IPS DF 4.7 (cell line): ENCODE measurements around the gene KIF9.
"Not testable (repeated sequence)": the region's sequence is repeated elsewhere in the genome, so short reads cannot be mapped to it uniquely, and the experiment has no call there.

ENCODE experiments used
- DNase-seq: peaks from one replicate; pipeline ENCODE4 v3.0.0-alpha.2; 2013; ENCODE audit warnings: low spot score; ENCODE audit errors: extremely low read depth

The KIF9 gene, protein sequence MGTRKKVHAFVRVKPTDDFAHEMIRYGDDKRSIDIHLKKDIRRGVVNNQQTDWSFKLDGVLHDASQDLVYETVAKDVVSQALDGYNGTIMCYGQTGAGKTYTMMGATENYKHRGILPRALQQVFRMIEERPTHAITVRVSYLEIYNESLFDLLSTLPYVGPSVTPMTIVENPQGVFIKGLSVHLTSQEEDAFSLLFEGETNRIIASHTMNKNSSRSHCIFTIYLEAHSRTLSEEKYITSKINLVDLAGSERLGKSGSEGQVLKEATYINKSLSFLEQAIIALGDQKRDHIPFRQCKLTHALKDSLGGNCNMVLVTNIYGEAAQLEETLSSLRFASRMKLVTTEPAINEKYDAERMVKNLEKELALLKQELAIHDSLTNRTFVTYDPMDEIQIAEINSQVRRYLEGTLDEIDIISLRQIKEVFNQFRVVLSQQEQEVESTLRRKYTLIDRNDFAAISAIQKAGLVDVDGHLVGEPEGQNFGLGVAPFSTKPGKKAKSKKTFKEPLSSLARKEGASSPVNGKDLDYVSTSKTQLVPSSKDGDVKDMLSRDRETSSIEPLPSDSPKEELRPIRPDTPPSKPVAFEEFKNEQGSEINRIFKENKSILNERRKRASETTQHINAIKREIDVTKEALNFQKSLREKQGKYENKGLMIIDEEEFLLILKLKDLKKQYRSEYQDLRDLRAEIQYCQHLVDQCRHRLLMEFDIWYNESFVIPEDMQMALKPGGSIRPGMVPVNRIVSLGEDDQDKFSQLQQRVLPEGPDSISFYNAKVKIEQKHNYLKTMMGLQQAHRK

DNA sequence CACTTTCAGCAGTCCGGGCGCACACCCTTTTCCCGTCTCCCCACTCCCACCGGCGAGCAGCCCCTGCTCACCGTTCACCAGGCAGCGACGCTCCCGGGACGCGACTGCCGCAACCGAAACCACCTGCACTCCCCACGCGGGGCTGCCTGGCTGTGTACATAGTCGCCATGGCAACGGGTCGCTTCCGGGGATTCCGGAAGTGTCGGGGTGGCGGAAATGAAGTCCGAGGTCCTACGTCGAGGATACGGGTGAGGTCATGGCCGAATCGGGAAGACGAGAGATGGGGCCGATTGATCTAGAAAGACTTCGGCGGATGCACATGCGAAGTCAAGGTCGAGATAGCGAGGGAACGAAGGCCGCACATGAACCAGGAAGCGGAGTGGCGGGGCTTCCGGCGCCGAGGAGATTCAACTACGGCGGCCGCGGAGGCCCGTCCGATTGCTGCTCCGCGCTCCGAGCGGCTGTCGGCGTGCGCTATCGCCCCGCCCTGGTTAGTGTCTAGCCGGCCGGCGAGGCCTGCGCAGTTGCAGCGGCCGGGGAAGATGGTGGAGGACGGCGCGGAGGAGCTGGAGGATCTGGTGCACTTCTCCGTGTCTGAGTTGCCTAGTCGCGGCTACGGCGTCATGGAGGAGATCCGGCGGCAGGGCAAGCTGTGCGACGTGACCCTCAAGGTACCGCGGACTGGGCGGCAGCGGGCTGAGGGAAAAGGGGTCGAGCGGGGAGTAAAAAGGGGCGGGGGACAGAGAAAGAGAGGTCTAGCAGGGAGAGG, at the start of gene KIF9, which contains the start of gene KLHL18:
Gene KIF9, minus strand, starts transcription at position 376 of the 769 bp plus-strand sequence. CDS start 5,425 bp downstream, outside the sequence.
Gene KLHL18, plus strand, starts transcription at position 521 of the 769 bp plus-strand sequence. Its CDS starts 22 bp downstream, at position 543.
- no peak for DNase-seq

DNA sequence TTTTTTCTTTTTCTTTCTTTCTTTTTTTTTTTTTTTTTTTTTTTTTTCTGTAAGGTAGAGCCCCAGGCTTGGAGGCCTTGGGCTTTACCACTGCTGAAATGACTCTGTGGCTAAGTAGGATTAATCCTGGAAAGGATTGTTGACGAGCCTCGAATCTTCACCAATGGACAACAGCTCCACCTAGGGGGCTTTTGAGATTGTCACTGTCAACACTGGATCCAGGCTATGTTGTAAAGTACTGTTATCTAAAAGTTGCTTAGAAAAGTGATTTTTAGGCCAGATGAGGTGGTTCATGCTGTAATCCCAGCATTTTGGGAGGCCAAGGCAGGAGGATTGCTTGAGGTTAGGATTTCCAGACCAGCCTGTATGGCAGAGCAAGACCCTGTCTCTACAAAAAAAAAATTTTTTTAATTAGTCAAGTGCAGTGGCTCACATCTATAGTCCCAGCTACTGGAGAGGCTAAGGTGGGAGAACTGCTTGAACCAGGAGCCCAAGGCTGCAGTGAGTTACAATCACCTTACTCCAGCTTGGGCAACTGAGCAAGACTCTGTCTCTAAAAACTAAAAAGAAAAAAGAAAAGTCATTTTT, 41.8 kb upstream of the KIF9 start:
- peak; percentile 60 for DNase-seq

DNA sequence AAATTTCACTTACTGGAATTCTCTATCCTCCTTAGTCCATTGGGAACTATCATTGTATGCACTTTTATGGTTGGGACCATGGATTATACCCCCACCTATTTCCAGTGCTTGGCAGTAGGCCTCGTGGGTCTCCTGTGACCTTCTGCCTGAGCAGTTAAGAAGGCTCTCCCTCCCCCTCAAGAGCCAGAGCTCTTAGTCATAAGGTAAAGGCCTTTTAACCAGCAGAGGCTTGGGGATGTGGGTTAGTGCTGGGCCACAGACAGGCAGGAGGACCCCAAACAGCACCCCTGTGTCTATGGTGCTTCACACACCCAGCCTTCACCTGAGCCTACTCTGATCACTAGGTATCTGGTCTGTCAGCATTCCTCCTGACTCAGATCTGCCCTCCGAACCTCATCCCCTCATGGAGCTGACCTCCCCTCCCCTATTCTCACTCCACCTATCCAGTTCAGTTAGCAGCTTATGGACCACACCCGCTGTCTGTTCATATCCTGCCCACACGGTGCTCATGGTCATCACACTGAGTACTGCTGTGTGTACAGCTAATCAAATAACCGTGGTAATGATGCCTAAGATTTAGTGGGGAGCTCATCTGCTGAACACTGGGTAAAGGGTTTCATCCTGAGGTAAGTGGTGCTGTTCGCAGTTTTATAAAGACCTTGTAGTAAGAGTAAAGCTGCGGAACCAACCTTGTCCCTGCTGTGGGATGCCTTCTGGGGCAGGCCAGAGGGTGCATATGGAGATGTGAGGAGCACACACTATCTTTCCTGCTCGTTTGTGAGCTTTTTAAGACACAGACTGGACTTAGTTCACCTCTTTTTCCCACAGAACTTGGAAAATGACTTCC, 41.1 kb upstream of the KIF9 start:
- no peak for DNase-seq

DNA sequence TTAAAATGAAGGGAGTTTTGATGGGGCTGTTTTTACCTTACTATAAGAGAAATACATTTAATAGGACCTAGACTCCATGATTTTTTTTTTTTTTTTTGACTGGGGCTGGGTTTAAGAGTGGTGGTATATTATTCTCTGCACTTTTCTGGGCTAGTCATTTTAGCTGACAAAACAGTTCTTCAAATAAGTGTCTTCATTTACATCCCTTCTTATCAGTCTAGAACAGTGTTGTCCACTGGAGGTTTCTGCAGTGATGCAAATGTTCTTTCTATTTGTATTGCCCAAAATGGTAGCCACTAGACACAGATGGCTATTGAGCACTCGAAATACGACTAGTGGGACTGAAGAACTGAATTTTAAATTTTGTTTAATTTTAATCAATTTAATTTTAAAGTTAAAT, 37.4 kb upstream of the KIF9 start:
- DNase-seq = no peak

DNA sequence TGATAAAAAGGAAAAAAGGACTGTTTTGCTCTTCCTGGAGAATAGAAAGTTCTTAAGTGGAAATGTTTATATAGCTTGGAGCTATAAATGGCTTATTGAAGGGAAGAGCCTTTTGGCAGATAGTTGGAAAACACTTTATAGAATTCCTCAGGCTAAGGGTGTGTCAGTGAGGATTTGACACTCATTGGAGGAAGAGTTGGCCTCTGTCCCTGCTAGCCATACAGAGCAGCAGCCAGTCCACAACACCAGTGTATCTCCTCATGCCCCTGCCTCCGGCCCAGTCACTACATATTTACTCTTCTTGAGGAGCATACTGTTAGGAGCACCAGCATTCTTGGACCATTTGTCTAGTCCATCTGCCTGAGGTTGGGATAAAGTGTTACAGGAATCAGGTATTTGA, 36.3 kb upstream of the KIF9 start:
- DNase-seq = no peak

DNA sequence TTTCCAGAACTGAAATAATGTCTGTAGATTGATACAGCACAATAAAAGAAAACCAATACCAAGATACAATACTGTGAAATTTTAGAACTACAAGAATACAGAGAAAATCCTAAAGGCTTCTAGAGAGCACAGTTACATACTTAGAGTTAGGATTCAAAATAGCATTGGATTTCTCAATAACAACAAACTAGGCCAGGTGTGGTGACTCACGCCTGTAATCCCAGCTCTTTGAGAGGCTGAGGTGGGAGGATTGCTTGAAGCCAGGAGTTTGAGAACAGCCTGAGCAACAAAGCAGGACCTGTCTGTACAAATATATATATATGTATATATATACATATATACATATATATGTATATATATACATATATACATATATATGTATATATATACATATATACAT, 33.6 kb upstream of the KIF9 start:
- not testable (repeated sequence) for DNase-seq

DNA sequence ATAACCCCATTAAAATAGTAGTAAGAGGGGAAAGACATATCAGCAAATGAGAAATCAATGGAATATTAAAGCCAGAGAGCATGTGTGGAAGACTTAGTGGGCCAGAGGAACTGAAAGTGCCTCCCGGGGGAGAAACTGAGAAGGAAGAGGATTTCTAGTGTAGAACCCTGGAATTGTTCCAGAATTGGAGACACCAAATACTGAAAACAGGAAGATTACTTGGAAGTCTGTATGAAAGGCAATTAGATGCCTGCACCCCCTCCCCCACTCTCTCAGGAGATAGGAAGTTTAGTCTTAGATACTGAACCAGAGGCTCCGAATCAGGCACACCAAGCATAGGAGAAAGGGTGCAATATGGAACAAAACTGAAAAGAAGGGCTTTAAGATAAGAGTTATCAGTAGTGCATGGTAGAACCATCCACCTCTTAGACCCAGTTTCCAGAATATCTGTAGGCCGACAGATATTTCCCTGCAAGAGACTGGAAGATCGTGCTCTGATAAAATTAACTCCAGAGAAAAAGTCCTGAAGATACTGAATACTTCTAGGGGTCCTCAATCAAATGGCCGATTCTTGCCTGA, 32.6 kb upstream of the KIF9 start:
- DNase-seq = no peak

DNA sequence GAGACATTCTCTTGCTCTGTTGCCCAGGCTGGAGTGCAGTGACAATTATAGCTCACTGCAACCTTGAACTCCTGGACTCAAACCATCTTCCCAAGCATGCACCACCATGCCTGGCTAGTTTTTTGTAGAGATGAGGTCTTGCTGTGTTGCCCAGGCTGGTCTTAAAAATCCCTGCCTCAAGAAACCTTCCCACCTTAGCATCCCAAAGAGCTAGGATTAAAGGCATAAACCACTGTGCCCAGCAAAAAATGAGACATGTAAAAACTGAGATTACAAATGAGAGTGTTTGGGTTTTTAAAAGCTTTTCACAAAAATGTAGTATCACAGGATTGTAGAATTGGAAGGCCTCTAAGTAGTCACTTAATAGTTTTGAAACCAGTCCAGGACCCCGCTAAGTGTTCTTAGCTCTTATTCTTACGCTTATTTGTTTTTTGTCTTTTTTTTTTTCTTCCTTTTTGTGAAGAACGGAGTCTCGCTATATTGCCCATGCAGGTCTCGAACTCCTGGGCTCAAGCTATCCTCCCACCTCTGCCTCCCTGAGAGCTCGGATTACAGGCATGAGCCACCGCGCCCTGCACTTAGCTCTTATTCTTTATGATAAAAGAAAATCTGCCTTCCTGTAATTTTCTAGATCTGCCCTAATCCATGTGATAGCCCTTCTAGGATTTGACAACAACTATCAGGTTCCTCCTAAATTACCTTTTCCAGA, 31.6 kb upstream of the KIF9 start:
- DNase-seq = no peak

DNA sequence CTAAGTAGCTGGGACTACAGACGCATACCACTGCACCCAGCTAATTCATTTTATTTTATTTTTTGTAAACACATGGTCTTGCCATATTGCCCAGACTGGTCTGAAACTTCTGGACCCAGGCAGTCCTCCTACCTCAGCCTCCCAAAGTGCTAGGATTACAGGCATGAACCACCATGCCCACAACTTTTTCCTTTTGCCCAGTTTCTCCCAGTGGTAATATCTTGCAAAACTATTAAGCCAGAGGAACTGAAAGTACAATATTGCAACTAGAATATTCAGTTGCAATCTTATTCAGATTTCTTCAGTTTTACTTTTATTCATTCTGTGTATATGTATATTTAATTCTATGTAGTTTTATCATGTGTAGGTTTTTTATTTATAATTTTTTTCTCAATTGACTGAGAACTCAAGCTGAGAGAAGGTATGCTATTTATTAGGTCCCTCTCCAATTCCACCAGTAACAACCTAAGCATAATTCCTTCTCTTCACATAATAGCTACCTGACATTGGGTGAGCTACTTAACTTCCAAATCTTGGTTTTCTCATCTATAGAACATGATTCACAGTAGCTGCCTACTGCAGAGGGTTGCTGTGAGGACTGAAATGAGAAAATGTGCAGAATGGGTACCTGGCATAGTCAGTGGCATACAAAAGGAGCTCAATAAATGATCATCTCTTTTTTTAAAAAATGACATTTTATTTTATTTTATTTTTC, 30.9 kb upstream of the KIF9 start:
- no peak for DNase-seq

DNA sequence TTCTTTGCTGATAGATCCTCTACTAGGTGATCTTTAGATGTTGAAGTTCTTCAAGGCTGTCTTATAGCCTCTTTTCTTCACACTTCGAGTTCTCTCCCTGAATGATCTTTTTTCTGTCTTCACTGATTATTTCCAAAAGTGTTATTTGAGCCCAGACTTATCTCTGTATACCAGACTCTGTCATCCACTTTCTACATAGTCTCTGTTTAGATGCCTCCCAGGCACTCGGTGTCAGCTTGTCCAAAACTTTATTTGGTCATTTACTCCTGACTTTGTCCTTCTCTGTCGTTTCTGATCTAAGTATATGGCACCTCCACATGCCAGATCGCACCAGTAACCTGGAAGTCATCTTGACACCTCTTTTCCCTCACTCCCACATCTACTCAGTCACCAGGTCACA, 27.8 kb upstream of the KIF9 start:
- no peak for DNase-seq

DNA sequence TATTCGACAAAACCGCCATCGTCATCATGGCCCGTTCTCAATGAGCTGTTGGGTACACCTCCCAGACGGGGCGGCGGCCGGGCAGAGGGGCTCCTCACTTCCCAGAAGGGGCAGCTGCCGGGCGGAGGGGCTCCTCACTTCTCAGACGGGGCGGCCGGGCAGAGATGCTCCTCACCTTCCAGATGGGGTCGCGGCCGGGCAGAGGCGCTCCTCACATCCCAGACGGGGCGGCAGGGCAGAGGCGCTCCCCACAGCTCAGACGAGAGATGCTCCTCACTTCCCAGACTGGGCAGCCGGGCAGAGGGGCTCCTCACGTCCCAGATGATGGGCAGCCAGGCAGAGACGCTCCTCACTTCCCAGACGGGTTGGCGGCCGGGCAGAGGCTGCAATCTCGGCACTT, 26.6 kb upstream of the KIF9 start:
- DNase-seq = not testable (repeated sequence)

DNA sequence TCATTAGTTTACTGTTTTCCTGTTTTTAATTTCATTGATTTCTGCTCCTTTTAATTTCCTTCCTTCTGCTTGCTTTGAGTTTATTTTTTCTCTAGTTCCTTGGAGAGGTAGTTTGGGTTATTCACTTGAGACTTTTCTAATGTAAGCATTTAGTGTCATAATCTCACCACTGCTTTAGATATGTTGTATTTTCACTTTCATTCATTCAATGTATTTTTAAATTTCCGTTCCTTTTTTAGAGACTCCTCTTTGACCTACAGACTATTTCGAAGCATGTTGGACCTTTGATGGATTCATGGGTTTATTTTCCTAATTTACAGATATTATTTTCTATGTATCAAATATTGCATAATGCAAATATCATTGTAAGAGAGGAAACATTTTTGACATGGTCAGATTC, 23.4 kb upstream of the KIF9 start:
- no peak for DNase-seq

DNA sequence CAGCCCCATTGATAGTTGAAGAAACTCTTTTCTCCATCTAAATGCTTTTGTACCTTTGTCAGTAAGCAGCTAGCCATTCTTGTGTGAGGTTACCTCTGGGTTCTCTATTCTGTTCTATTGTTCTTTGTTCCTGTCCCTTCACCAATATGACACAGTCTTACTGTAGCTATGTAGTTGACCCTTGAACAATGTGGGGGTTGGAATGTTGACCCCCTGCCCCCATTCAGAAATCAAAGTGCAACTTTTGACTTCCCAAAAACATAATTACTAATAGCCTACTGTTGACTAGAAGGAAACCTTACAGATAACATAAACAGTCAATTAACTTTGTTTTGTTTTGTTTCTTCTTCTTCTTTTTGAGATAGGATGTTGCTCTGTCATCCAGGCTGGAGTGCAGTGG, 18.9 kb upstream of the KIF9 start:
- DNase-seq = no peak

DNA sequence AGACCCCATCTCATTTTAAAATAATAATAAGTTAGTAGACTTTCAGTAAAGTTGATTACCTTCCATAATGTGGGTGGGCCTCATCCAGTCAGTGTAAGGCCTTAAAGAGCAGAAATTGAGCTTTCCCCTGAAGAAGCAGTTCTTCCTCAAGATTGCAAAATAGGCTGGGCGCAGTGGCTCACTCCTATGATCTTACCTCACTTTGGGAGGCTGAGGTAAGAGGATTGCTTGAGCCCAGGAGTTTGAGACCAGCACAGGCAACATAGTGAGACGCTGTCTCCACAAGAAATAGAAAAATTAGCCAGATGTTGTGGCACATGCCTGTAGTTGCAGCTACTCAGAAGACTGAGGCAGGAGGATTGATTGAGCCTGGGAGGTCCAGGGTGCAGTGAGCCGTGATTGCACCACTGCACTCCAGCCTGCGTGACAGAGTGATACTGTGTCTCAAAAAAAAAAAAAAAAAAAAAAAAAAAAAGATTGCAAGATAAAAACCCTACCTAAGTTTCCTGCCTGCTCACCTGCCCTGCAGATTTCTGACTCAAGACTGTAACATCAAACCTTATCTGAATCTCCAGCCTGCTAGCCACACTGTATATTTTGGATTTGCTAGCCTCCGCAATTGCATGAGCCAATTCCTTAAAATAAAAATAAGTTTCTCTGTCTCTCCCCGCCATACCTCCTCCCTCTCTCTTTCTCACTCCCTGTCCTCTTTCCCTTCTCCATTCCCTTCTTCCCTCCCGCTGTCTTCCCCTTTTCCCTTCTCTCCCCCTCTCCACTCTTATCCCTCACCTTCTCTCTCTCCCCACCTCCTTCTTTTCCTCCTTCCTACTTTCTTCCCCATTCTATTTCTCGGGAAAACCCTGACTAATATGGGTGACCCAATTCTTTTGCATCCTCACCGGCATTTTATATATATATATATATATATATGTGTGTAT, 17.1 kb upstream of the KIF9 start:
- no peak for DNase-seq

DNA sequence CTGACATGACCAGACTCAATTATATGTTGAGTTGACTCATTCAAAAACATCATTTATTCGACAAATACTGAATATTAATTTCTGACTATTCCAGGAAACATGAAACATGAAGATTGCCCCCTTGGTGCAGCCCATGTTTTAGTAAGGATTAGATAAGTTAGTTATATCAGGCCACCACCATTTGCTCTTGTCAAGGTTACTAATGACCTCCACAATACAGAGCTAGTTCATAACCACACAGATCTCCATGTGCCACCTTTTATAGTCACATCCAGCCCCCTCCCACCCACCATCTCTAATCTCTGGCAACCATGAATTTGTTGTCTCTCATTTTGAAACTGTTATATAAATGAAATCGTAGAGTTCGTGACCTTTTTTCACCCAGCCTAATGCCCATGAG, 15.8 kb upstream of the KIF9 start:
- DNase-seq = no peak

DNA sequence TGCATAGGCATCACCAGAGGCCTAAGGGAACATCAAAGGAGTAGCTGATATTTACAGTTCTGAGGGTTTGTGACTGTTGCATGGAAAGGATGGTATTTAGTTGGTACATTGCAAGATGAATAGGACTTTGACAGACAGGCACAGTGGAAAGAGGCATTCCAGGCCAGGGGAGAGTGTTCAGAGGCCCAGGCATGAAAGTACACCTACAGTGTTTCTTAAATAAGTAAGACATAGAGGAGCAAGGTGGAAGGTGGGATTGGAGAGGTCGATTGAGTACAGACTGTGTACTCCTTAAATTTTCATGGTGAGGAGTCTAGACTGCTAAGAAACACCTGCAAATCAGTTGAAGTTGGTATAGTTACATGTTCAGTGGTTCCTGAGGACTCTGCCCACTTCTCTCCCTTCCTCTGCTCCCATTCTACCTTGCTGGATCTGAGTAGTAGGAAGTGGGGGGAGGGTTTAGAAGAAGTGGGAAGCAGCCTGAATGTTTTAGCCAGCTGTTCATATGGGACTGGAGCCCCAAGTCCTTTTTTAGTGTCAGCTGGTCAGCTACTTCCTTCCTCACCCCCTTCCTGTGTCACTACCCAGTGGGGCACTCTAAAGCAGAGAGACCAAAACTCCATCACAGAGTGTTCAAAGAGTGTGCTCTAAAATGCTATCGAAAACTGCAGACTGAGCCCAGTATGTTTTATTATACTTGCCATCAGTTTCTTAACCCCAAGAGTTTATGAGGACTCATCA, 14.1 kb upstream of the KIF9 start:
- no peak for DNase-seq

DNA sequence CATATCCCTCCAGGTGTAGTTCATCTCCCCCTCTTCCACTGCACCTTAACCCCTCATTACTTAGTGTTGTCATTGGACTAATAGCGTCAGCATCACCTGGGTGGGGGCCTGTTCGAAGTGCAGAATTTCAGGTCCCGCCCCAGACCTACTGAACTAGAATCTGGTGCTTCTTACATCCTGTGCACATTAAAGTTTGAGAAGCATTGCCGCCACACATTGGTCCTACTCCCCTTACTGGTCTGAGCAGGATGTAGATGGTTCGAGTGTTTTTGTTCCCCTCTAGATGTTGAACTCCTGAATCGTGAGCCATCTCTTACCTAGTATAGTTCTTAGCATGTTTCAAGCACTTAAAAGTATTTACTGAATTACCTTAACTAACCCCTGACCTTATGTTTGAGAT, 13.4 kb upstream of the KIF9 start:
- DNase-seq = no peak
